Neural cell (in vitro differentiated cells): ENCODE measurements around the gene CCDC63. TPM values are rescaled to one million over a fixed set of nuclear protein-coding genes. Genes with fewer than 3 reads are reported as not detected.
"Not testable (repeated sequence)": the region's sequence is repeated elsewhere in the genome, so short reads cannot be mapped to it uniquely, and the experiment has no call there.

Experiments
- H2AFZ ChIP-seq: fragments of 200-600, 300-800 bp; sonication (generic), shearing (Covaris generic); 2 replicates; pipeline ENCODE4 v1.6.0; 2014; ENCODE audit warnings: low read depth, mild to moderate bottlenecking, antibody characterized with exemption, low read length, moderate library complexity
- H3F3A ChIP-seq: fragments of 200-600 bp; shearing (Covaris generic); 2 replicates; pipeline ENCODE4 v1.6.1; 2016; ENCODE audit warnings: mild to moderate bottlenecking, moderate library complexity, mixed read lengths, antibody characterized with exemption, low read length; ENCODE audit not compliant: insufficient read depth, poor library complexity, severe bottlenecking
- H3K27ac ChIP-seq: fragments of 200-600, 300-800 bp; sonication (generic), shearing (Covaris generic); 2 replicates; pipeline ENCODE4 v1.5.1; 2014; ENCODE audit warnings: mild to moderate bottlenecking, low read length, moderate library complexity
- H3K27me3 ChIP-seq: fragments of 300-800, 200-600 bp; sonication (generic), shearing (Covaris generic); 2 replicates; pipeline ENCODE4 v1.6.0; 2014; ENCODE audit warnings: mild to moderate bottlenecking, low read depth, low read length, moderate library complexity; ENCODE audit not compliant: insufficient read depth
- H3K36me3 ChIP-seq: fragments of 300-800, 200-600 bp; sonication (generic), shearing (Covaris generic); 2 replicates; pipeline ENCODE4 v1.5.1; 2014; ENCODE audit warnings: mild to moderate bottlenecking, antibody characterized with exemption, low read length, moderate library complexity; ENCODE audit not compliant: insufficient read depth
- H3K4me2 ChIP-seq: fragments of 300-800, 200-600 bp; sonication (generic), shearing (Covaris generic); 2 replicates; pipeline ENCODE4 v1.6.0; 2014; ENCODE audit warnings: mild to moderate bottlenecking, low read length
- H3K4me3 ChIP-seq: fragments of 300-800, 200-600 bp; sonication (generic), shearing (Covaris generic); 2 replicates; pipeline ENCODE4 v1.5.1; 2014; ENCODE audit warnings: mild to moderate bottlenecking, low read length, moderate library complexity
- H3K79me2 ChIP-seq: fragments of 200-600 bp; shearing (Covaris generic); replicated peaks from 2 replicates; pipeline ENCODE4 v1.6.0; 2014; ENCODE audit warnings: mild to moderate bottlenecking, low read length, moderate library complexity; ENCODE audit not compliant: insufficient read depth
- H3K9ac ChIP-seq: fragments of 300-800, 200-600 bp; sonication (generic), shearing (Covaris generic); 2 replicates; pipeline ENCODE4 v1.6.1; 2016; ENCODE audit warnings: mild to moderate bottlenecking, low read length, mixed read lengths
- H3K9me2 ChIP-seq: fragments of 200-600 bp; shearing (Covaris generic); 2 replicates; pipeline ENCODE4 v1.6.1; 2016; ENCODE audit warnings: mild to moderate bottlenecking, low read length, mixed read lengths; ENCODE audit not compliant: insufficient read depth
- H3K9me3 ChIP-seq: fragments of 200-600, 300-800 bp; sonication (generic), shearing (Covaris generic); 2 replicates; pipeline ENCODE4 v1.6.1; 2016; ENCODE audit warnings: mild to moderate bottlenecking, mixed run types, low read length, moderate library complexity, mixed read lengths
- H4K20me1 ChIP-seq: fragments of 200-600 bp; shearing (Covaris generic); 2 replicates; pipeline ENCODE4 v1.6.1; 2016; ENCODE audit warnings: mild to moderate bottlenecking, mixed run types; ENCODE audit not compliant: insufficient read depth
- EP300 ChIP-seq: fragments of 450-650 bp; conservative IDR thresholded peaks from 2 replicates; pipeline ENCODE4 v1.6.1; 2014; ENCODE audit warnings: antibody characterized with exemption, mild to moderate bottlenecking, moderate library complexity; ENCODE audit not compliant: poor library complexity, severe bottlenecking
- EZH2 ChIP-seq: fragments of 200-600, 300-800 bp; shearing (Covaris generic), sonication (generic); IDR thresholded peaks from 2 replicates; pipeline ENCODE4 v1.6.1; 2014; ENCODE audit warnings: antibody characterized with exemption, low read length, borderline replicate concordance, mild to moderate bottlenecking; ENCODE audit not compliant: insufficient read depth, poor library complexity, severe bottlenecking
- MXI1 ChIP-seq: fragments of 450-650 bp; conservative IDR thresholded peaks from 2 replicates; pipeline ENCODE4 v1.6.1; 2014; ENCODE audit warnings: antibody characterized with exemption, mild to moderate bottlenecking; ENCODE audit not compliant: poor library complexity, severe bottlenecking
- POLR2AphosphoS5 ChIP-seq: IDR thresholded peaks from 2 replicates; pipeline ENCODE4 v1.6.1; 2012
- RAD21 ChIP-seq: fragments of 450-650 bp; conservative IDR thresholded peaks from 2 replicates; pipeline ENCODE4 v1.6.1; 2014; ENCODE audit warnings: antibody characterized with exemption, mild to moderate bottlenecking, moderate library complexity
- SMC3 ChIP-seq: fragments of 450-650 bp; conservative IDR thresholded peaks from 2 replicates; pipeline ENCODE4 v1.6.1; 2014; ENCODE audit warnings: antibody characterized with exemption, mild to moderate bottlenecking, moderate library complexity; ENCODE audit not compliant: poor library complexity
- TAF1 ChIP-seq: IDR thresholded peaks from 2 replicates; pipeline ENCODE4 v1.6.1; 2012; ENCODE audit warnings: low read depth
- polyA plus RNA-seq: library from polyadenylated mRNA; depleted of rRNA; stranded (reverse); fragments of >200 nt; gene quantifications from 2 replicates; pipeline ENCODE4 v1.2.3, GENCODE V29; 2014
- TF ChIP-seq, protein P1 (sequence below): IDR thresholded peaks from 2 replicates; pipeline ENCODE4 v1.6.1; 2012; ENCODE audit warnings: borderline replicate concordance
- TF ChIP-seq, protein P2 (sequence below): fragments of 450-650 bp; IDR thresholded peaks from 2 replicates; pipeline ENCODE4 v1.5.1; 2014; ENCODE audit warnings: antibody characterized with exemption, mild to moderate bottlenecking, moderate library complexity; ENCODE audit not compliant: poor library complexity, severe bottlenecking

CCDC63 gene
- polyA plus RNA-seq, 1 donor from 2014 or later = not detected

DNA sequence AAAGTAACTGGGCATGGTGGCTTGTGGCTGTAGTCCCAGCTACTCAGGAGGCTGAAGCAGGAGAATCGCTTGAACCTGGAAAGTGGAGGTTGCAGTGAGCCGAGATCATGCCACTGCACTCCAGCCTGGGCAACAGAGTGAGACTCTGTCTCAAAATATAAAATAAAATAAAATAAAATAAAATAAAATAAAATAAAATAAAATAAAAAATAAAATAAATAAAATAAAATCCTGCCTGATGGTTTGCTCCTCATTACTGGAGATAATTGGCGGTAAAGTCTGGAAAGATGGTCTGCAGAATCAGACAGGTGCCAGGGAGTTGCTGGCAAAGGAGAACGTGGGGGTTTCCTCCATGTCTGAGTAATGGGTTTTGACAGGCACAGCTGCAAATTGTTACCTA is 11.2 kb downstream of the CCDC63 start:
- H3K4me2 ChIP-seq, H3K27me3 ChIP-seq, H4K20me1 ChIP-seq, H3K79me2 ChIP-seq, H3F3A ChIP-seq, H3K27ac ChIP-seq, H3K9ac ChIP-seq, H3K9me2 ChIP-seq, H3K36me3 ChIP-seq, H3K4me3 ChIP-seq, H2AFZ ChIP-seq, H3K9me3 ChIP-seq: not testable (repeated sequence)

DNA sequence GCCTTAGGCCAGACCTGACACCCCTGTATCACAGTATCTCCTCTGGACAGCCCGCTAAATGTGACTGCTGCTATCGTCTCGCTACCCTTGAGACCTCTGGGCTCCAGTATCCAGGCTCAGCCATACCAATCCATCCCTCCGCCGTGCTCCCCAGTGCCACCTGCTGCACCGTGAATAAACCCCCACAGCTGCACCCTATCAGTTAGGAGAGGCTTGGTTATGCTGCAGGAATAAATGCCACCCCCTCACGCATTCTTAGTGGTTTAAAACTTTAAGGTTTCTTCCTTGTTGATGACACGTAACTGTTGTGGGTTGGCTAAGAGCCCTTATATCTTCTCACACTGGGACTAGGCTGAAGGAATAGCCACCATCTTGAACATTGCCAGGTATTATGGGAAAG is 12.1 kb downstream of the CCDC63 start:
- H3K9ac ChIP-seq = no peak overlapping the region
- no peaks in the 10 kb centered on the region for H3K27me3 ChIP-seq
- no peaks in the 10 kb centered on the region for H3K36me3 ChIP-seq
- H3K4me2 ChIP-seq = no peak overlapping the region
- no peaks in the 10 kb centered on the region for H3F3A ChIP-seq
- H2AFZ ChIP-seq = no peak overlapping the region
- no peaks in the 10 kb centered on the region for H4K20me1 ChIP-seq
- H3K27ac ChIP-seq = no peak overlapping the region
- no peaks in the 10 kb centered on the region for H3K79me2 ChIP-seq
- TF ChIP-seq, protein P1, sequence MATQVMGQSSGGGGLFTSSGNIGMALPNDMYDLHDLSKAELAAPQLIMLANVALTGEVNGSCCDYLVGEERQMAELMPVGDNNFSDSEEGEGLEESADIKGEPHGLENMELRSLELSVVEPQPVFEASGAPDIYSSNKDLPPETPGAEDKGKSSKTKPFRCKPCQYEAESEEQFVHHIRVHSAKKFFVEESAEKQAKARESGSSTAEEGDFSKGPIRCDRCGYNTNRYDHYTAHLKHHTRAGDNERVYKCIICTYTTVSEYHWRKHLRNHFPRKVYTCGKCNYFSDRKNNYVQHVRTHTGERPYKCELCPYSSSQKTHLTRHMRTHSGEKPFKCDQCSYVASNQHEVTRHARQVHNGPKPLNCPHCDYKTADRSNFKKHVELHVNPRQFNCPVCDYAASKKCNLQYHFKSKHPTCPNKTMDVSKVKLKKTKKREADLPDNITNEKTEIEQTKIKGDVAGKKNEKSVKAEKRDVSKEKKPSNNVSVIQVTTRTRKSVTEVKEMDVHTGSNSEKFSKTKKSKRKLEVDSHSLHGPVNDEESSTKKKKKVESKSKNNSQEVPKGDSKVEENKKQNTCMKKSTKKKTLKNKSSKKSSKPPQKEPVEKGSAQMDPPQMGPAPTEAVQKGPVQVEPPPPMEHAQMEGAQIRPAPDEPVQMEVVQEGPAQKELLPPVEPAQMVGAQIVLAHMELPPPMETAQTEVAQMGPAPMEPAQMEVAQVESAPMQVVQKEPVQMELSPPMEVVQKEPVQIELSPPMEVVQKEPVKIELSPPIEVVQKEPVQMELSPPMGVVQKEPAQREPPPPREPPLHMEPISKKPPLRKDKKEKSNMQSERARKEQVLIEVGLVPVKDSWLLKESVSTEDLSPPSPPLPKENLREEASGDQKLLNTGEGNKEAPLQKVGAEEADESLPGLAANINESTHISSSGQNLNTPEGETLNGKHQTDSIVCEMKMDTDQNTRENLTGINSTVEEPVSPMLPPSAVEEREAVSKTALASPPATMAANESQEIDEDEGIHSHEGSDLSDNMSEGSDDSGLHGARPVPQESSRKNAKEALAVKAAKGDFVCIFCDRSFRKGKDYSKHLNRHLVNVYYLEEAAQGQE = no peak
- TF ChIP-seq TAF1 (no peak), EP300 (no peak), RAD21 (no peak), SMC3 (no peak), MXI1 (no peak), POLR2AphosphoS5 (no peak), EZH2 (no peak)
- TF ChIP-seq, protein P2, sequence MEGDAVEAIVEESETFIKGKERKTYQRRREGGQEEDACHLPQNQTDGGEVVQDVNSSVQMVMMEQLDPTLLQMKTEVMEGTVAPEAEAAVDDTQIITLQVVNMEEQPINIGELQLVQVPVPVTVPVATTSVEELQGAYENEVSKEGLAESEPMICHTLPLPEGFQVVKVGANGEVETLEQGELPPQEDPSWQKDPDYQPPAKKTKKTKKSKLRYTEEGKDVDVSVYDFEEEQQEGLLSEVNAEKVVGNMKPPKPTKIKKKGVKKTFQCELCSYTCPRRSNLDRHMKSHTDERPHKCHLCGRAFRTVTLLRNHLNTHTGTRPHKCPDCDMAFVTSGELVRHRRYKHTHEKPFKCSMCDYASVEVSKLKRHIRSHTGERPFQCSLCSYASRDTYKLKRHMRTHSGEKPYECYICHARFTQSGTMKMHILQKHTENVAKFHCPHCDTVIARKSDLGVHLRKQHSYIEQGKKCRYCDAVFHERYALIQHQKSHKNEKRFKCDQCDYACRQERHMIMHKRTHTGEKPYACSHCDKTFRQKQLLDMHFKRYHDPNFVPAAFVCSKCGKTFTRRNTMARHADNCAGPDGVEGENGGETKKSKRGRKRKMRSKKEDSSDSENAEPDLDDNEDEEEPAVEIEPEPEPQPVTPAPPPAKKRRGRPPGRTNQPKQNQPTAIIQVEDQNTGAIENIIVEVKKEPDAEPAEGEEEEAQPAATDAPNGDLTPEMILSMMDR = no peak
- H3K4me3 ChIP-seq = no peak overlapping the region
- H3K9me2 ChIP-seq = no peaks in the 10 kb centered on the region
- no peaks in the 10 kb centered on the region for H3K9me3 ChIP-seq

- no peaks in the 10 kb centered on the region for H3K36me3 ChIP-seq
- no peaks in the 10 kb centered on the region for H3F3A ChIP-seq
- no peak for TF ChIP-seq EP300
- no peak for TF ChIP-seq RAD21
- TF ChIP-seq, protein P2 = no peak
- no peak for TF ChIP-seq TAF1
Measured at GRCh38 chr12:110860833-110861296, 14.1 kb downstream of the CCDC63 start.

More at GRCh38 chr12:110860833-110861296, 14.1 kb downstream of the CCDC63 start:
- no peak overlapping the region for H3K4me2 ChIP-seq
- H3K9ac ChIP-seq = no peak overlapping the region
- H3K4me3 ChIP-seq = no peak overlapping the region
- no peaks in the 10 kb centered on the region for H3K27me3 ChIP-seq
- no peaks in the 10 kb centered on the region for H3K9me3 ChIP-seq
- H2AFZ ChIP-seq = no peak overlapping the region
- no peak overlapping the region for H3K27ac ChIP-seq
- H3K79me2 ChIP-seq = no peaks in the 10 kb centered on the region
- no peaks in the 10 kb centered on the region for H3K9me2 ChIP-seq
- no peaks in the 10 kb centered on the region for H4K20me1 ChIP-seq
